Lung (tissue), 12 donors: ENCODE data around the gene UXS1. TPM values are rescaled to one million over a fixed set of nuclear protein-coding genes. Genes with fewer than 3 reads are reported as not detected.

Experiments used
- ATAC-seq: fragments of 200-7000 bp; cut with Tn5 transposase; one replicate; pipeline ENCODE4 v1.9.1; 2020; ENCODE audit warnings: moderate number of reproducible peaks; ENCODE audit not compliant: insufficient read depth, low FRiP score
- DNase-seq, 3 donors: peaks; one replicate each; pipeline ENCODE4 v3.0.0-alpha.2; 2013 to 2017
- H3K27ac ChIP-seq, 2 donors: one replicate each; pipeline ENCODE4 v1.5.1; 2013; ENCODE audit warnings: mild to moderate bottlenecking in 2 of 2, moderate library complexity in 2 of 2, control low read depth in 1 of 2, inconsistent platforms in 1 of 2, low read depth in 1 of 2, low read length in 1 of 2
- H3K27me3 ChIP-seq, 3 donors: one replicate each; pipeline ENCODE4 v1.5.1; 2013; ENCODE audit warnings: low read length in 2 of 3; ENCODE audit not compliant: control insufficient read depth in 3 of 3, insufficient read depth in 3 of 3
- H3K36me3 ChIP-seq, 4 donors: one replicate each; pipeline ENCODE4 v1.5.1; 2013; ENCODE audit warnings: low read length in 4 of 4, mild to moderate bottlenecking in 1 of 4, moderate library complexity in 1 of 4; ENCODE audit not compliant: control insufficient read depth in 4 of 4, insufficient read depth in 4 of 4
- H3K4me1 ChIP-seq, 5 donors: one replicate each; pipeline ENCODE4 v1.5.1; 2013; ENCODE audit warnings: low read length in 5 of 5, mild to moderate bottlenecking in 2 of 5, moderate library complexity in 1 of 5; ENCODE audit not compliant: control insufficient read depth in 5 of 5, insufficient read depth in 5 of 5
- H3K4me3 ChIP-seq: one replicate; pipeline ENCODE4 v1.5.1; 2013; ENCODE audit warnings: mild to moderate bottlenecking, control low read depth, moderate library complexity
- H3K9ac ChIP-seq, 2 donors: one replicate each; pipeline ENCODE4 v1.5.1; 2013; ENCODE audit warnings: low read length in 2 of 2, control low read depth in 1 of 2; ENCODE audit not compliant: insufficient read depth in 1 of 2
- H3K9me3 ChIP-seq, 4 donors: one replicate each; pipeline ENCODE4 v1.5.1; 2013; ENCODE audit warnings: low read length in 3 of 4, mild to moderate bottlenecking in 1 of 4, moderate library complexity in 1 of 4; ENCODE audit not compliant: control insufficient read depth in 4 of 4, insufficient read depth in 3 of 4
- WGBS, 2 donors: extraction: QIAGEN DNeasy Blood & Tissue Kit; methylation state at CpG; one replicate each; pipeline ENCODE4 v1.1.7; 2013; 5-methylcytosine and 5-hydroxymethylcytosine counted together
- polyA plus RNA-seq, 2 donors: library from polyadenylated mRNA; stranded (reverse); fragments of 200-250 nt; gene quantifications; one replicate each; pipeline ENCODE4 v1.2.1, GENCODE V29; 2013
- total RNA-seq, 2 donors: library from RNA; depleted of rRNA in 1 of 2; stranded (reverse); fragments of >200 nt in 1 of 2; gene quantifications; one replicate each; pipeline ENCODE4 v1.2.1, GENCODE V29; 2014 to 2021
- TF ChIP-seq, protein P1 (sequence below): IDR thresholded peaks from 2 replicates; pipeline ENCODE4 v1.5.1; 2012; ENCODE audit warnings: mild to moderate bottlenecking; ENCODE audit errors: control extremely low read depth, extremely low read depth
- donor health status: control.
- donor health status: control.
- donor health status: Bipolar disorder and iron deficiency.
- donor health status: healthy.
- donor health status: DM: yes; HTN: yes; CAD: no.

Gene UXS1
- total and polyA plus RNA-seq, 4 donors = 24.6 to 96.5 (median 43.1) TPM

- TF ChIP-seq, protein P1, sequence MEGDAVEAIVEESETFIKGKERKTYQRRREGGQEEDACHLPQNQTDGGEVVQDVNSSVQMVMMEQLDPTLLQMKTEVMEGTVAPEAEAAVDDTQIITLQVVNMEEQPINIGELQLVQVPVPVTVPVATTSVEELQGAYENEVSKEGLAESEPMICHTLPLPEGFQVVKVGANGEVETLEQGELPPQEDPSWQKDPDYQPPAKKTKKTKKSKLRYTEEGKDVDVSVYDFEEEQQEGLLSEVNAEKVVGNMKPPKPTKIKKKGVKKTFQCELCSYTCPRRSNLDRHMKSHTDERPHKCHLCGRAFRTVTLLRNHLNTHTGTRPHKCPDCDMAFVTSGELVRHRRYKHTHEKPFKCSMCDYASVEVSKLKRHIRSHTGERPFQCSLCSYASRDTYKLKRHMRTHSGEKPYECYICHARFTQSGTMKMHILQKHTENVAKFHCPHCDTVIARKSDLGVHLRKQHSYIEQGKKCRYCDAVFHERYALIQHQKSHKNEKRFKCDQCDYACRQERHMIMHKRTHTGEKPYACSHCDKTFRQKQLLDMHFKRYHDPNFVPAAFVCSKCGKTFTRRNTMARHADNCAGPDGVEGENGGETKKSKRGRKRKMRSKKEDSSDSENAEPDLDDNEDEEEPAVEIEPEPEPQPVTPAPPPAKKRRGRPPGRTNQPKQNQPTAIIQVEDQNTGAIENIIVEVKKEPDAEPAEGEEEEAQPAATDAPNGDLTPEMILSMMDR = no peak
- H3K36me3 ChIP-seq = peaks cover 0 to 27% (median 23%) of the 10 kb centered on the region in 4 donors
- no peaks in the 10 kb centered on the region for H3K9me3 ChIP-seq
- H3K27me3 ChIP-seq = no peaks in the 10 kb centered on the region
- H3K27ac ChIP-seq = no peak overlapping the region
- 94 to 96% methylated on average over 6 of the region's 6 CpGs for WGBS, 2 donors
- no peak for DNase-seq
- no peak overlapping the region for H3K4me3 ChIP-seq
- no peak overlapping the region for H3K9ac ChIP-seq
- no peak for ATAC-seq
- peaks cover 0 to 5% (median 0%) of the 10 kb centered on the region in 5 donors for H3K4me1 ChIP-seq
Measured at GRCh38 chr2:106119074-106119473, 75.0 kb downstream of the UXS1 start.

GRCh38 chr2:106117882-106118684, 76.0 kb downstream of the UXS1 start:
- Histone ChIP-seq H3K36me3 (peaks cover 0 to 27% (median 23%) of the 10 kb centered on the region in 4 donors), H3K9ac (no peak overlapping the region), H3K9me3 (no peaks in the 10 kb centered on the region), H3K27me3 (no peaks in the 10 kb centered on the region), H3K4me1 (peaks cover 0 to 8% (median 0%) of the 10 kb centered on the region in 5 donors), H3K27ac (no peak overlapping the region), H3K4me3 (no peak overlapping the region)
- WGBS, 2 donors = 89 to 93% methylated on average over 9 of the region's 9 CpGs
- TF ChIP-seq, protein P1 = no peak
- no peak for ATAC-seq
- no peak for DNase-seq

GRCh38 chr2:106117347-106117746, 76.8 kb downstream of the UXS1 start:
- ATAC-seq = no peak
- H3K36me3 ChIP-seq = peaks cover under 1 to 27% (median 22%) of the 10 kb centered on the region in 4 donors
- H3K27ac ChIP-seq = no peak overlapping the region
- no peak for DNase-seq
- TF ChIP-seq, protein P1 = no peak
- no peaks in the 10 kb centered on the region for H3K27me3 ChIP-seq
- H3K9me3 ChIP-seq = no peaks in the 10 kb centered on the region
- H3K4me3 ChIP-seq = no peak overlapping the region
- peaks cover 0 to 12% (median 3%) of the 10 kb centered on the region in 5 donors for H3K4me1 ChIP-seq
- no peak overlapping the region for H3K9ac ChIP-seq
- WGBS, 2 donors = 93 to 95% methylated on average over 5 of the region's 5 CpGs
